ENCODE data around the gene CCBE1.
"Not testable (repeated sequence)": the region's sequence is repeated elsewhere in the genome, so short reads cannot be mapped to it uniquely, and the experiment has no call there.

Gene CCBE1

DNA sequence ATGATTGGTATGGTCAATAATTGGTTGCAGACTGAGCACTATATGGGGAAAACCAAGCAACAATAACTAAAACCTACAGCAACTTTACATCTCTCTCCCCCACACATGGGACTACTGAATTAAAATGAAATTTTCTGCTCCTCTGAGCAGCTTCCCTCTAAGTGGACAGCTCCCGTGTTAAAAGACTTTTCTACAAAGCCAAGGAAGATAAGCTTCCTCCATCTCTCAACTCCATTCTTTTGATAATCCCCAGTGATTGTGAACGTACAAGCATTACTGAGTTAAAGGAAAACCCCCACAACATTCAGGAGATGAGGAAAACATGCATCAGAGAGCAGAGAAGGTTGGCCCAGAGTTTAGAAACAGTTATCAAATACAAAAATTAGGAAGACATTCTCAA, 21.9 kb downstream of the CCBE1 start:
- no peak for DNase-seq

DNA sequence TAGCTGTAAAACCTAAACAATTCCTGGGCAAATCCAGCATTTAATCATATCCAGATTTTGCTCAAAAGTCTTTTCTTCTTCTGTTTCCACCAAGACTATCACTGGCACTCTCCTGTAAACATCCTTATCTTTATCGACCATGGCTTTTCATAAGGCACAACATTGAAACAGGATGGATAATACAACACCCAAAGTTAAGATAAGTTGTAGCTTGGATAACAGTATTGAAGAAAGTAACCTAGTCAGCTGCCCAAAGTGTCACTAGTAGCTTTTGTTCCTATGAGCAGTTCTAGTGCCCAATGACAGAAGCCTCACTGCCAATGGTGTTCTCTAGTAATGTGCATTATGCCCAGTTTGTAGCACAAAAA, 22.3 kb downstream of the CCBE1 start:
- DNase-seq: no peak

- no peak for DNase-seq
Measured at GRCh38 chr18:59674186-59674902, 22.9 kb downstream of the CCBE1 start.

- DNase-seq: peak; percentile 89
Measured at GRCh38 chr18:59672235-59672711, 24.9 kb downstream of the CCBE1 start.

DNA sequence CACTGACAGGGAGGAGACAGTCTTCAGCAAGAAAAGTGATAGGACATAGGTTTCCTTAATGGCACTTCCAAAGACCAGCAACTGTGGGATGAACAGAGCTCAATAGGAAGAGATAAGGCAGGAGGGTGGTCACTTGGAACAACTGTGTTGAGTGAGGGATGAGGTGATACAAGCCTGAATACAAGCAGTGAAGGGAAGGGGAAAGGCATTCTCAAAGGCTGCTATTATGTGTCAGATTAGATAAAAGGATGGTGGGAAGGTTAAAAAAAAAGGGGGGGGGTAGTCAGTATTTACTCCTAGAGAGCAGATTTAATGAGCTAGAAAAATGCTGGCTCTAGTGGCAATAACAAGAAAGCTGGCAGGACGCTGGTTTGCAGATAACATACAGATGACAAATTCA, 25.7 kb downstream of the CCBE1 start:
- no peak for DNase-seq

GRCh38 chr18:59669872-59670657, 27.2 kb downstream of the CCBE1 start:
- DNase-seq: no peak

DNA sequence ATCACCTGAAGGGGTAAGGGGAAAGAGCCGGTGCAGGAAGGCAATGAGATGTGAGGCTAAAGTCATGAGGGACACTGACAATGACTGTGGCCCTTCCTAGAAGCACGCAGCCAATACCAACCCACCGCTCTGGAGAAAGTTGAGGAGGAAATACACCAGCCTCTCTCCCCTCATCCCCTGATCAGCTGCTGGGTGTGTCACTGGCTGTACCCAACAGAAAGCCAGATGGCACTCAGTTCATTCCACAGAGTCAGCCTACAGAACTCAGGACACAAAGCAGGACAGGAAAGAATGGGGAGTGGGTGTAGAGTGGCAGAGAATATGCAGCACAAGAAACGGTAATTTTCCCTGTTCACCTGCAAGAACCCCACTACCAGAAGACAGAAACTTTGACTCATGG, 29.7 kb downstream of the CCBE1 start:
- DNase-seq: no peak

DNA sequence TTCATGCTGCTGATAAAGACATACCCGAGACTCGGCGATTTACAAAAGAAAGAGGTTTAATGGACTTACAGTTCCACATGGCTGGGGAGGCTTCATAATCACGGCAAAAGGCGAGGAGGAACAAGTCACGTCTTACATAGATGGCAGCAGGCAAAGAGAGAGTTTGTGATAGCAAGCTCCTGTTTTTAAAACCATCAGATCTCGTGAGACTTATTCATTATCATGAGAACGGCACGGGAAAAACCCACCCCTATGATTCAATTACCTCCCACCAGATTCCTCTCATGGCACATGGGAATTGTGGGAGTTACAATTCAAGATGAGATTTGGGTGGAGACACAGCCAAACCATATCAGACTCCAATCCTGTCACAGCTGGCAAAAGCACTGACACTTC, 31.2 kb downstream of the CCBE1 start:
- DNase-seq: not testable (repeated sequence)

- DNase-seq: no peak
Measured at GRCh38 chr18:59665057-59666006, 31.9 kb downstream of the CCBE1 start.

DNA sequence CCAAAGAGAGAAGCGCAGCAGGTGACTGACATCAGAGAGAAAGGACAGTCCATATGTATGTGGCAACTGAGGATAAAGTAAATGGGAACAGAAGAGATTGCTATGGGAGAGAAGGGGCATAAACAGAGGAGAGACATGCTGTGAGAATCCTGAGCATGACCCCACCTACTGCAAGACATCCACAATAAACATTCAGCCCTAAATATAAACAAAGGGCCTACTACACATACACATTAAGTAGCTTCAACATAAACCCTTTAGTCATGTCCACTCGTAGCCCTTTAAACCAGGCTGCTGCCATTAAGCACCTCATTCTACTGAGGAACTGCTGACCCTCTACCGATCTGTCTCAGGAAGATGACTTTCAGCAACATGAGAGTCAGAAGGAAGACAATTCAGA, 32.9 kb downstream of the CCBE1 start:
- DNase-seq: no peak

DNA sequence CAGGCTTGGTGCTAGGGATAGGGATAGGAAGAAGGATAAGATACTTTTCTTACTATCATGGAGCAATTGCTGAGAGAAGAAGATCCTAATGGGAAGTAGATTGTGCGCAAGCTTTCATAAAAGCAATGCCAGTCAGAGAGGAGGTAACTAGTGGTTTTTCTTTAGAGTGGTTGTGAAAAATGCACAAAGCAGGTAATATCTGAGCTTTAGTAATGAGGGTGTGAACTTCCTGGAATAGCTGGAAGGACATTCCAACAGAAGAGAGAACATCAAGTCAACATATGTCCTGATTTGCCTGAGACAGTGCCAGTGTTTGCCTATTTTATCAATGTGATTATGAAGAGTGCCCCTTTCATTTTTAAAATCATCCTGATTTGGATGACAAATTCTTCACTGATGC, 34.1 kb downstream of the CCBE1 start:
- DNase-seq: no peak

- DNase-seq: no peak
Measured at GRCh38 chr18:59661891-59662701, 35.1 kb downstream of the CCBE1 start.

DNA sequence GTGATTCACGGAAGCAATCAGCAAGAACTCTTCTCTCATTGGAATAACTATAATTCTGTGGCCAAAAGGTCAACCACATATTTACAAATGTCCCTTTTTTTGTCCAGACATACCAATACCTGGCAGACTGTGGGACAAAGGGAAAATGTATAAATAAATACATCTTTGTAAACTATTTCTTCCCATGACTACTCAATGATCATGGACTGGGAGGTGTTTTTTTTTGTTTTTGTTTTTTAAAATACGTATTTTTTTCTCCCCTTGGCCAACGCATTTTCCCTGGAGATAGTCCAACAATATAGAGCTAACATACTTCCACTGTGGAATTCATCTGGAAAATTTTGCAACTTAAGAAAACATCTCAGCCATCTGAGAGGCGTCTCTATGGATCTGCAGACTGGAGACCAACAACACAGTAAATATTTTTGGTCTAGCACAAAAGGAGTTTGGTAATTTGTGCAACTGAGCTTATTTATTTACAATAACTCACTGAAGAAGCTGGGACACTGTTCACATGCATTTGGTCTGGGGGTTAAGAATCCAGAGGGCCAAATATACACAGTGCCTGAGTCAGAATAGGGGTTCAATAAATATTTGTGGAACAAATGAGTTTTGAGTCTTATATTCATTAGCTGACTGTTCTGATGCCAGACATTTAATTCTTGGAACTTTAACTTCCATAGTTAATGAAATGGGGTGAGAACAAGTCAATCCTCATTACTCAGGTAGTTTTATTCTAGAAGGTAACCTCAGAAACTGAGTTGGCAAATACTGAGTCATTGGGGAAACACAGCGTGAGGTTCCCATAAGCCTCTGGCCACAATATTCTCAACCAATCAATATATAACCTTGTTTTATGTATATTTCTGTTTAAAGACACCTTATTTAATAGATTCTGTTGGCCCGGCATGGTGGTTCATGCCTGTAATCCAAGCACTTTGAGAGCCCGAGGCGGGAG, 36.2 kb downstream of the CCBE1 start:
- no peak for DNase-seq

- no peak for DNase-seq
Measured at GRCh38 chr18:59660366-59660765, 36.9 kb downstream of the CCBE1 start.

- no peak for DNase-seq
Measured at GRCh38 chr18:59659508-59660170, 37.6 kb downstream of the CCBE1 start.

DNA sequence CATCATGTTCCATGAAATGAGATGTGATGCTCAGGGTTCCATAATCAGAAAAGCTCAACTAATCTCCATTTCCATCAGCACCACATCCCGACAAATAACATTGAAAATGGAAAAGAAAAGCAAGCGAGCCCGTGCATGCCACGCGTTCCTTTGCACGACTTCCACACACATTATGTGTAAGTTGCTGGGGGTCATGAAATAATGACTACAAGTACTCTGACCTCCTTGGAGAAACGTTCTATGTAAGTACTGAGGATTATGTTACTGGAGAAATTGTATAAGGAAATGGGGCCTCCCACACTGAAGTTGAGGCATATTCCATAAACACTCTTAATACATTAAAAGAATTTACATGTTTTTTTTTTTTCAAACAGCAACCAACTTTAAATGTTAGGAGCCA, 38.3 kb downstream of the CCBE1 start:
- DNase-seq: no peak

DNA sequence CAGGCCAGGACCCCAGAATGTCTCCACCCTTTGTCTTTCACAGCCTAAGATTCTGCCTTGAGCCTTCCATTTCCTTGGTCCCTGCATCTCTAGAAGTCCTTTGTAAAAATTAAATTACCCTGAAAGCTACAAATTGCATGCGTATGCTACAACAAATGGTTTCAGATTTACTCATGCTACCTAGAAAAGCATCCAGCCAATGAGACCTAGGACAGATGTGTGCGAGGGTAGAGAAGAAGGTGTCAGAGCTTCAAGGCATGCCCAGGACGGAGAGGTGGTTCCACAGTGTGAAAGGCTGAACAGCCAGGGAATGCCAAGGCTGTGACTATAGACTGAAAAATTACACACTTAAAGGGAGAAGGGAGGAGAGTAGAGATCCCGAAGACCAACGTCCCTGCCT, 40.2 kb downstream of the CCBE1 start:
- DNase-seq: no peak

DNA sequence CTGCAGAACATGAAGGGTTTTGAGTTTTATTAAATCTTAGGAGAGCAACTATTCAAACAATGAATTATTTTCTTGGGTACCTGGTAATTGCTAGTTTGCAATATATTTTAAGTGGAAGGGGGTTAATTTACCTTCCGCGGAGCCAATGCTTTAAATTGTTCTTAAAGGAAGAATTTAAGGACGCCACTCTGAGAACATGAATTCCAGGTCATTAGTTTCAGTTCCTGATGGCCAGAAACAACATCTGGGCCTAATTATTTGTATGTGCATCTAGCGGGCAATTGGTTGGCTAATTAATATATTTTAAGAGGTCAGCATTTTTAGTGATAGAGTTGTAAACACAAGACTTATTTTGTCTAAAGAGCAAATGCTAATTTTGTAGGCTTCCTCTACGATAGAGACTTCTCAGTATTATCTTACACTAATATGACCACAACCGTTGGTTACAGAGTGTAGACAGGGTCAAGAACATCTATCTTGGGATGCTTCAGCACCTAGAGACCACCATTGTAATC, 40.8 kb downstream of the CCBE1 start:
- no peak for DNase-seq

GRCh38 chr18:59655676-59656075, 41.5 kb downstream of the CCBE1 start:
- no peak for DNase-seq

- DNase-seq: no peak
Measured at GRCh38 chr18:59651071-59651470, 46.2 kb downstream of the CCBE1 start.
